Adrenal gland (tissue), 5 donors: ENCODE measurements around the gene SCRN1.

Experiments
- CTCF ChIP-seq, 6 experiments: fragments of 450-650 bp in 4 of 6; fragments of 200-600 bp in 2 of 6; sonication (generic) in 1 of 6; IDR thresholded peaks; 1 replicate in 5 of 6; 2 replicates in 1 of 6; pipeline versions ENCODE4 v1.5.1 to v1.8.0; 2016 to 2021; ENCODE audit warnings: antibody characterized with exemption in 6 of 6, mild to moderate bottlenecking in 2 of 6, moderate library complexity in 1 of 6
- POLR2A ChIP-seq, 2 donors: fragments of 450-650 bp; IDR thresholded peaks; one replicate each; pipeline ENCODE4 v1.6.1; 2017; ENCODE audit warnings: antibody characterized with exemption in 2 of 2, mild to moderate bottlenecking in 2 of 2, moderate library complexity in 1 of 2
- donor health status: DM: no; HTN: no; CAD: no.

GRCh38 chr7:29877196-29877595, 112.4 kb downstream of the SCRN1 start:
- TF ChIP-seq POLR2A (IDR thresholded peaks at IDR 0.05) (no peak), CTCF (IDR thresholded peaks at IDR 0.05) (no peak)
